ENCODE results near the gene LARP4B. TPM values are rescaled to one million over a fixed set of nuclear protein-coding genes. Genes with fewer than 3 reads are reported as not detected.

Gene LARP4B
- total RNA-seq (2021; ENCODE audit: unreplicated experiment) = 122 TPM
- 33.4 and 34.3 TPM in 2 replicates for polyA plus RNA-seq (2012)
- Bru-seq, nascent RNA = percentile 92 among the genes with signal in this experiment
- percentile 89 among the genes with signal in this experiment for BruChase-seq, experiment 1, labeled RNA remaining after a 6-hour chase
- percentile 92 among the genes with signal in this experiment for BruChase-seq, experiment 2, labeled RNA remaining after a 2-hour chase
- long read RNA-seq, full-length matches to known transcripts = 18 of 114 reads
- long read RNA-seq, partial matches to known transcripts = 8 of 114 reads
- long read RNA-seq, other reads (novel, unspliced or antisense) = 88 of 114 reads

DNA sequence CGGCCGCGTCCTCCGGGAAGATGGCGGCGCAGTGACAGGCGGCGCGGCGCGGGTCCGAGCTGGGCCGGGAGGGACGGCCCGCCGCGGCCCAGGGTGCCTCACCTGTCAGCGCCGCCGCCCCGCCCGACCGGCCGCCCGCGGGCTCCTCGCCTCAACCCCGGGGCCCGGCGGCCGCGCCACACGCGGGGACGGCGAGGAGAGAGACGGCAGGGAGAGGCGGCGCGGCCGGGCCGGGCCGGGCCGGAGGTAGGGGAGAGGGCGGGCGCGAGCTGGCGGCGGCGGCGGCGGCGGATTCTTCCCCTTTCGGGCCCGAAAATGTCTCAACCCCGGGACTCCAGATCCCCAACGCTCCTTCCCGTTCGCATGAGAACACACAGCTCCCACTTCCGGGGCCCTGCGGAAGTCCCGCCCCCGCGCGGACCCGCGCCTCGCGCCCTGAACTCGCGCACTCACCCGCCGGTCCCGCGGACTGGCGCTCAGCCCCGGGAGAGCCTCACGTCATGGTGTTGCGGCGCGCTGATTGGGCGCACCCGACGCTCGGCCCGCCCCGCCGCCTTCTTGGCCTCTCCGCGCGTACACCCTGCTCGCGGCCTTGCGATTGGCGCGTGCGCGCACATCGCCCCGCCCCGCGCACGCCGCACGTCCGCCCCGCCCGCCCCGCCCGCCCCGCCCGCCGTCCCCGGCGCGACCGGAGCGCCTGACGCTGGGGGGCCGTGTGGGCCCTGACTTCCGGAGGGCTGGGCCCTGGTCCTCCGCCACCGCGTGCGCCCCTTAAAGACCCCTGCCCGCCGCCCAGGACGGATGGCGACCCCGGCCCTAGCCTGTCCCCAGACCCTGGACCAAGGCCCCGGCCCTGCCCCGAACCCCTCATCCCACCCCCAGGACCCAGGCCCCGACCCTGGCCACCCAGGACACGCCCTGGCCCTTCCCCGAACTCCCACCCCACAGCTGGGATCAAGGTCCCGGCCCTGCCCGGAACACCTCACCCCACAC lies at the start of gene LARP4B:
TSS of gene LARP4B (minus strand) at position 380 of the 993 bp plus-strand sequence. CDS start 45,984 bp downstream, outside the sequence.
- peaks cover 45% of the 10 kb centered on the region for H3K79me2 ChIP-seq (ENCODE audit: insufficient read depth, low read length)
- no peaks in the 10 kb centered on the region for H3K9me2 ChIP-seq (ENCODE audit: insufficient read depth)
- ChIA-PET RAD21 (ENCODE audit: low non-redundant PET in 1 of 2, low total read pairs in 2 of 2, uncharacterized antibody in 2 of 2, unreplicated experiment in 2 of 2) (no interaction called here), CTCF (interaction anchor here (0.7 kb wide), 1 partner anchor 124 kb away, joined by 3 read pairs; no protein-coding TSS in a partner anchor), POLR2A (interaction anchor here (0.7 to 1.2 kb wide), 2 partner anchors 55 to 57 kb away, joined by 3 to 4 read pairs; partner anchors contain the start of gene GTPBP4)
- no TSS peak for BruUV-seq (replicated peaks)
- peak; percentile 98 for ATAC-seq
- intact Hi-C loops (cut with micrococcal nuclease) = loop anchor here (2.0 to 10.0 kb wide), 2 partner anchors 123 to 421 kb away; partner anchors contain the start of gene WDR37
- peak within 1 kb of the TSS; percentile 86 for H3K4me2 ChIP-seq (ENCODE audit: low read length)
- peaks cover 36% of the 10 kb centered on the region; the same call in 1 of the 2 replicates for H4K20me1 ChIP-seq (ENCODE audit: insufficient read depth)
- H3K27ac ChIP-seq (ENCODE audit: low read depth, low read length) = peak within 1 kb of the TSS; percentile 94
- H3K9ac ChIP-seq (ENCODE audit: low read length) = peak within 1 kb of the TSS; percentile 88
- DNase-seq (ENCODE audit: low read depth, low spot score) = peak; percentile 91
- H2AFZ ChIP-seq (ENCODE audit: low read depth, low read length, poor library complexity, severe bottlenecking) = no peak within 1 kb of the TSS
- H3K27me3 ChIP-seq (ENCODE audit: insufficient read depth, low read length) = no peaks in the 10 kb centered on the region
- H3K4me1 ChIP-seq (ENCODE audit: control insufficient read depth in 1 of 2, insufficient read depth in 2 of 2, low read length in 2 of 2) = peaks cover 9 to 10% of the 10 kb centered on the region in 2 experiments; a peak in 3 of 4 replicates
- peak within 1 kb of the TSS; percentile 68 to 73 for H3K4me3 ChIP-seq (replicated peaks in 1 of 2; ENCODE audit: low read depth in 1 of 2, low read length in 2 of 2)
- peaks cover 0 to under 1% of the 10 kb centered on the region in 2 experiments; a peak in 1 of 4 replicates for H3K36me3 ChIP-seq (ENCODE audit: control insufficient read depth in 1 of 2, insufficient read depth in 2 of 2, low read length in 2 of 2)
- no peaks in the 10 kb centered on the region for H3K9me3 ChIP-seq (ENCODE audit: control insufficient read depth in 1 of 2, insufficient read depth in 1 of 2, low read depth in 1 of 2, low read length in 2 of 2)
- peak; percentile 79 for TF ChIP-seq ZFX (IDR thresholded peaks at IDR 0.05)
- no peak for TF ChIP-seq YY1 (IDR thresholded peaks at IDR 0.05; ENCODE audit: extremely low read depth, insufficient replicate concordance, low read depth, low read length)
- TF ChIP-seq, protein P1, sequence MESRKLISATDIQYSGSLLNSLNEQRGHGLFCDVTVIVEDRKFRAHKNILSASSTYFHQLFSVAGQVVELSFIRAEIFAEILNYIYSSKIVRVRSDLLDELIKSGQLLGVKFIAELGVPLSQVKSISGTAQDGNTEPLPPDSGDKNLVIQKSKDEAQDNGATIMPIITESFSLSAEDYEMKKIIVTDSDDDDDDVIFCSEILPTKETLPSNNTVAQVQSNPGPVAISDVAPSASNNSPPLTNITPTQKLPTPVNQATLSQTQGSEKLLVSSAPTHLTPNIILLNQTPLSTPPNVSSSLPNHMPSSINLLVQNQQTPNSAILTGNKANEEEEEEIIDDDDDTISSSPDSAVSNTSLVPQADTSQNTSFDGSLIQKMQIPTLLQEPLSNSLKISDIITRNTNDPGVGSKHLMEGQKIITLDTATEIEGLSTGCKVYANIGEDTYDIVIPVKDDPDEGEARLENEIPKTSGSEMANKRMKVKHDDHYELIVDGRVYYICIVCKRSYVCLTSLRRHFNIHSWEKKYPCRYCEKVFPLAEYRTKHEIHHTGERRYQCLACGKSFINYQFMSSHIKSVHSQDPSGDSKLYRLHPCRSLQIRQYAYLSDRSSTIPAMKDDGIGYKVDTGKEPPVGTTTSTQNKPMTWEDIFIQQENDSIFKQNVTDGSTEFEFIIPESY (IDR thresholded peaks at IDR 0.05; ENCODE audit: extremely low read depth, insufficient replicate concordance, low read length) = peak; percentile 38
- TF ChIP-seq, protein P2, sequence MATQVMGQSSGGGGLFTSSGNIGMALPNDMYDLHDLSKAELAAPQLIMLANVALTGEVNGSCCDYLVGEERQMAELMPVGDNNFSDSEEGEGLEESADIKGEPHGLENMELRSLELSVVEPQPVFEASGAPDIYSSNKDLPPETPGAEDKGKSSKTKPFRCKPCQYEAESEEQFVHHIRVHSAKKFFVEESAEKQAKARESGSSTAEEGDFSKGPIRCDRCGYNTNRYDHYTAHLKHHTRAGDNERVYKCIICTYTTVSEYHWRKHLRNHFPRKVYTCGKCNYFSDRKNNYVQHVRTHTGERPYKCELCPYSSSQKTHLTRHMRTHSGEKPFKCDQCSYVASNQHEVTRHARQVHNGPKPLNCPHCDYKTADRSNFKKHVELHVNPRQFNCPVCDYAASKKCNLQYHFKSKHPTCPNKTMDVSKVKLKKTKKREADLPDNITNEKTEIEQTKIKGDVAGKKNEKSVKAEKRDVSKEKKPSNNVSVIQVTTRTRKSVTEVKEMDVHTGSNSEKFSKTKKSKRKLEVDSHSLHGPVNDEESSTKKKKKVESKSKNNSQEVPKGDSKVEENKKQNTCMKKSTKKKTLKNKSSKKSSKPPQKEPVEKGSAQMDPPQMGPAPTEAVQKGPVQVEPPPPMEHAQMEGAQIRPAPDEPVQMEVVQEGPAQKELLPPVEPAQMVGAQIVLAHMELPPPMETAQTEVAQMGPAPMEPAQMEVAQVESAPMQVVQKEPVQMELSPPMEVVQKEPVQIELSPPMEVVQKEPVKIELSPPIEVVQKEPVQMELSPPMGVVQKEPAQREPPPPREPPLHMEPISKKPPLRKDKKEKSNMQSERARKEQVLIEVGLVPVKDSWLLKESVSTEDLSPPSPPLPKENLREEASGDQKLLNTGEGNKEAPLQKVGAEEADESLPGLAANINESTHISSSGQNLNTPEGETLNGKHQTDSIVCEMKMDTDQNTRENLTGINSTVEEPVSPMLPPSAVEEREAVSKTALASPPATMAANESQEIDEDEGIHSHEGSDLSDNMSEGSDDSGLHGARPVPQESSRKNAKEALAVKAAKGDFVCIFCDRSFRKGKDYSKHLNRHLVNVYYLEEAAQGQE (IDR thresholded peaks at IDR 0.05; ENCODE audit: low read depth) = no peak
- no peak for TF ChIP-seq RAD21 (IDR thresholded peaks at IDR 0.05; ENCODE audit: low read depth)
- TF ChIP-seq JUND (IDR thresholded peaks at IDR 0.05) = no peak
- no peak for TF ChIP-seq FOSL1 (IDR thresholded peaks at IDR 0.05; ENCODE audit: low read depth)
- no peak for TF ChIP-seq EZH2phosphoT487 (IDR thresholded peaks at IDR 0.05; ENCODE audit: borderline replicate concordance)
- TF ChIP-seq TCF7L2 (IDR thresholded peaks at IDR 0.05; ENCODE audit: borderline replicate concordance, extremely low read depth, insufficient read depth, insufficient read length) = no peak
- peak; percentile 81 for TF ChIP-seq POLR2AphosphoS5 (IDR thresholded peaks at IDR 0.05; ENCODE audit: low read depth, low read length)
- TF ChIP-seq EGR1 (IDR thresholded peaks at IDR 0.05; ENCODE audit: low read depth) = peak; percentile 73
- TF ChIP-seq POLR2A (IDR thresholded peaks at IDR 0.05; ENCODE audit: borderline replicate concordance, extremely low read depth, insufficient read depth, insufficient read length) = peak; percentile 45
- TF ChIP-seq, protein P3, sequence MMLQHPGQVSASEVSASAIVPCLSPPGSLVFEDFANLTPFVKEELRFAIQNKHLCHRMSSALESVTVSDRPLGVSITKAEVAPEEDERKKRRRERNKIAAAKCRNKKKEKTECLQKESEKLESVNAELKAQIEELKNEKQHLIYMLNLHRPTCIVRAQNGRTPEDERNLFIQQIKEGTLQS (IDR thresholded peaks at IDR 0.05) = no peak
- peak; percentile 61 for TF ChIP-seq SP1 (IDR thresholded peaks at IDR 0.05; ENCODE audit: low read depth)
- TF ChIP-seq CEBPB (IDR thresholded peaks at IDR 0.05; ENCODE audit: low read depth) = no peak
- TF ChIP-seq EZH2 (IDR thresholded peaks at IDR 0.05) = no peak
- TF ChIP-seq SRF (IDR thresholded peaks at IDR 0.05; ENCODE audit: low read depth) = no peak
- TF ChIP-seq ZNF274 (IDR thresholded peaks at IDR 0.05; ENCODE audit: low read depth, low read length) = no peak

Data from HCT116 (cell line).